ENCODE measurements around the gene U2AF2.
A peak's percentile ranks its signal among the peaks of the same experiment; 100 is the strongest.

The U2AF2 gene

GRCh38 chr19:55654868-55655647 lies at the start of gene U2AF2:
U2AF2 (plus strand) TSS chr19:55655035; CDS start chr19:55655105, 70 bp downstream.
- DNase-seq = peak; percentile 94 to 98

DNA sequence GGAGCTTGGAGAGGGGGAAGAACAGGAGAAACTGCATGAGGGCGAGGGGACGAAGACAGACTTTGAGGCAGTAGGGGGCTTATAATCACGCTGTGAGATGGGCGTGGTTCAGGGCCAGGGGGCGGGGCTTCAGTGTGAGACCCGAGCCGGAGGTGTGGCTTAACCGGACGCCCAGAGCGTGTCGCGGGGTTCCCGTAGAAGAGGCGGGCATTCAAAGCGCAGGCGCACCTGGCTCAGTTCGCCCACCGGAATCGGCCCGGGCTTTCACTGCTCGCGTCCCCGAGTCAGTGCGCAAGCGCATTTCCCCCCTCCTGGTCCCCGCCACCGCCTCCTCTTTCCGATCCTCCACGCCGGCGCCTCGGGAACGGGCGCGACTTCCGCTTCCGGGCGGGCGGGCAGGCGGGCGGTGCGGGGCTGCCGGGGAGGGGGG lies 49.6 kb upstream of the U2AF2 start:
- peak; percentile 99 for DNase-seq

GRCh38 chr19:55605637-55606470 lies 49.0 kb upstream of the U2AF2 start, which contains the start of gene ZNF865:
ZNF865 (plus strand) TSS chr19:55605647; CDS start chr19:55613619, 7,972 bp downstream.
- DNase-seq = peak; percentile 62 to 63

DNA sequence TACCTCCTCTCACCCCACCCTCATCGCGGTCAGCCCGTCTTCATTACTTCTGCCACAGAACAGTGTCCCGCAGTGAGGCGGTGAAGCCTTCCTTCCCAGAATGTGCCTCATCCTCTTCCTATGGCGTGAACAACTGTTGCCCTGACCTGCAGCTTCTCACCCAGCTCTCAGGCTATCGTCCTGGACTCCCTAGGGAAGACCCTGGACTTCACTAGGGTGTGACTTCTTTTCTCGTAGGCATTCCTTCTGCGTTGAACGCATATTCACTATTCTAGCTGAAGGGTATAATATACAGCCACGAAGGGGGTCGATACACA lies 48.4 kb upstream of the U2AF2 start:
- no peak for DNase-seq

- DNase-seq = no peak
These were observed 48.0 kb upstream of the U2AF2 start for GRCh38 chr19:55606817-55607216.

DNA sequence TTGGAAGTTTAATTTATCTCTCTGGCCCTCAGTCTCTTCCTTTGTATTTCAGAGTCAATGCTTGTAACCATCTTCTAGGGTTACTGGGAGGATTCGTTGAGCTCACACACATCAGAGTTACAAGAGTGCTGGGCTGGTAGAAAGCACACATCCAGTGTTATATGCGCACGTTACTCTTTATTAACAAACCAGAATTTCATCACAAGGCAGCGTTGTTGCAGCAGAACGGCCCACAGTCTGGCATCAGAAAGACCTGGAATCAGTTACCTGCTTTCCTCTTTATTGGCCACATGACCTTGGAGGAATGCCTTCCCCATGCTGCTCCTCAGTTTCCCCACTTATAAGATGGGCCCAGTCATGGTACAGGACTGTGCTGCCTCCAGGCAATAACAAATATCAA lies 45.5 kb upstream of the U2AF2 start:
- no peak for DNase-seq

DNA sequence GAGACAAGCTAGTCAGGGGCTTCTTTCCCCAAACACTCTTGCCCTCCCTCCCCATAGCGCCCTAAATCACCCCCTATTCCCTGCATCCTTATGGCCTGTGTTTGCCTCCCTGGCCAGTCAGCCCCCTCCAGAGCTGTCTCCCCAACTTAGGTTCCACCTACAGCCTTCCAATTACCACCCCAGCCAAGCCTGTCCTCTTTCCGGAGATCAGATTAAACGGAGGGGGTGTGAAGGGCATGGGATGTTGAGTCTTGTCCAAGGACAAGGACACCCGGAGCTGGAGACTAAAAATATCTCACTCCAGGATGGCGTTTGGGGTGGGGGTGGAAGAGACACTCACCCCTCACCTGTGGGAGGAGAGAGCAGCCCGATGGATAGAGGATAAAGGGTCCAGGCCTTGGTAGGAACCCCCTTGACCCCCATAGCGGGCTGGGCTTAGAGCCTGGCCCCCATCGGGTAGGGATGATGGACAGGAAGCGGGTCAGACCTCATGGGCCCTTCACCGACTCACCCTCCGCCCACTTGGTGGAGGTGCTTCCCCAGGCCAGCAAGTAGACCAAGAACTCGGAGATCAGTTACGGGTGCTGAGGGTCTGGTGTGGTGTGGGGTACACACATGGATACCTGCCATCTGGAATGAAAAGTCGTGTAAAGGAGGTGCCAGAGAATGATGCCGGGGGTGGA lies 43.4 kb upstream of the U2AF2 start:
- DNase-seq = no peak

DNA sequence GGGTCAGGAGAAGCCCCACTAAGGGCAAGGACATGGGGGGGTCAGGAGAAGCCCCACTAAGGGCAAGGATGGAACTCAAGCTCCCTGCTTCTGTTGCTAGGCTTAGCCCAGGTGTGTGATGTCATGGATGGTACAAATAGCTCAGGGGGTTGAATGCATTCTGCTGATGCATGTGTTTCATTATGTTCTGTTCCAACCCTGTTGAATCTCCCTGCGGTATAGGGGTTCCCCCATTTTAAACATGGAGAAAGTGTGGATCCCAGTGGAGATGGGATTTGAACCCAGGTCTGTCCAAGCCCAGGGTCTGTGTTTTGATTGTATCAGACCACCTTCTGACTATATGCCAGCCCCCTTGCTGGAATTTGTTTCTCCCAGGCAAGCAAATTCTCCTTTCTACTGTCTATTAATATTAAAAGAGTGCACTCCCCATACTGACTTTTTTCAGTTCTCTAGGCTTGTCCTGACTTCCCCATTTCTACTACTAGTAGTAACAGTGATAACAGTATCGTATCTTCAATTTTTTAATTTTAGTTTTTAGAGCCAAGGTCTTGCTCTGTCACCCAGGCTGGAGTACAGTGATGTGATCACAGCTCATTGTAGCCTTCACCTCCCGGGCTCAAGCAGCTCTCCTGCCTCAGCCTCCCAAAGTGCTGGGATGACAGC lies 42.7 kb upstream of the U2AF2 start:
- no peak for DNase-seq

DNA sequence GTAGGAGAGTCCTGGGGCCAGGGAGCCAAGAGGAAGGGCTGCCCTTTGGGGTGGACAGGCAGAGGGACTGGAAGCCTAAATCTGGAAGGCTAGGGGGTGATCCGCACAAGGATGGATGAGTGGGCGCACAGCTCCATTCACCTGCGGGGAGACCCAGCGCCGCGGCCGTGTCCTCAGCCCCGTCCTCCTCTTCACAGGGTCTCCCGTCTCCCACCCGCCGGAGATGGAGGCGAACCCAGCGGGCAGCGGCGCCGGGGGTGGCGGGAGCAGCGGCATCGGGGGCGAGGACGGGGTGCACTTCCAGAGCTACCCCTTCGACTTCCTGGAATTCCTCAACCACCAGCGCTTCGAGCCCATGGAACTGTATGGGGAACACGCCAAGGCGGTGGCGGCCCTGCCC lies 41.4 kb upstream of the U2AF2 start:
- DNase-seq = no peak

DNA sequence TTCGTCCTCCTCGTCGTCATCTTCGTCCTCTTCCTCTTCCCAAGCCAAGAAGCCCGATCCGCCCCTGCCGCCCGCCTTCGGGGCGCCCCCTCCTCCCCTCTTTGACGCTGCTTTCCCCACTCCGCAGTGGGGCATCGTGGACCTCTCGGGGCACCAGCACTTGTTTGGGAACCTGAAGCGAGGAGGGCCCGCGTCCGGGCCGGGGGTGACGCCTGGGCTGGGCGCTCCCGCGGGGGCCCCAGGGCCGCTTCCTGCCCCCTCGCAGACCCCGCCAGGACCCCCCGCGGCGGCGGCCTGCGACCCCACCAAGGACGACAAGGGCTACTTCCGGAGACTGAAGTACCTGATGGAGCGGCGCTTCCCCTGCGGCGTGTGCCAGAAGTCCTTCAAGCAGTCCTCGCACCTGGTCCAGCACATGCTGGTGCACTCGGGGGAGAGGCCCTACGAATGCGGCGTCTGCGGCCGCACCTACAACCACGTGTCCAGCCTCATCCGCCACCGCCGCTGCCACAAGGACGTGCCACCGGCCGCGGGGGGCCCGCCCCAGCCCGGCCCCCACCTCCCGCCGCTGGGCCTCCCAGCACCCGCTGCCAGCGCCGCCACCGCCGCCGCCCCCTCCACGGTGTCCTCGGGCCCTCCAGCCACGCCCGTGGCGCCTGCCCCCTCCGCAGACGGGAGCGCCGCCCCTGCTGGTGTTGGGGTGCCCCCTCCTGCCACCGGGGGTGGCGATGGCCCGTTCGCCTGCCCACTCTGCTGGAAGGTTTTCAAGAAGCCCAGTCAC lies 40.7 kb upstream of the U2AF2 start:
- no peak for DNase-seq

GRCh38 chr19:55614711-55615542 lies 39.9 kb upstream of the U2AF2 start:
- DNase-seq = no peak

DNA sequence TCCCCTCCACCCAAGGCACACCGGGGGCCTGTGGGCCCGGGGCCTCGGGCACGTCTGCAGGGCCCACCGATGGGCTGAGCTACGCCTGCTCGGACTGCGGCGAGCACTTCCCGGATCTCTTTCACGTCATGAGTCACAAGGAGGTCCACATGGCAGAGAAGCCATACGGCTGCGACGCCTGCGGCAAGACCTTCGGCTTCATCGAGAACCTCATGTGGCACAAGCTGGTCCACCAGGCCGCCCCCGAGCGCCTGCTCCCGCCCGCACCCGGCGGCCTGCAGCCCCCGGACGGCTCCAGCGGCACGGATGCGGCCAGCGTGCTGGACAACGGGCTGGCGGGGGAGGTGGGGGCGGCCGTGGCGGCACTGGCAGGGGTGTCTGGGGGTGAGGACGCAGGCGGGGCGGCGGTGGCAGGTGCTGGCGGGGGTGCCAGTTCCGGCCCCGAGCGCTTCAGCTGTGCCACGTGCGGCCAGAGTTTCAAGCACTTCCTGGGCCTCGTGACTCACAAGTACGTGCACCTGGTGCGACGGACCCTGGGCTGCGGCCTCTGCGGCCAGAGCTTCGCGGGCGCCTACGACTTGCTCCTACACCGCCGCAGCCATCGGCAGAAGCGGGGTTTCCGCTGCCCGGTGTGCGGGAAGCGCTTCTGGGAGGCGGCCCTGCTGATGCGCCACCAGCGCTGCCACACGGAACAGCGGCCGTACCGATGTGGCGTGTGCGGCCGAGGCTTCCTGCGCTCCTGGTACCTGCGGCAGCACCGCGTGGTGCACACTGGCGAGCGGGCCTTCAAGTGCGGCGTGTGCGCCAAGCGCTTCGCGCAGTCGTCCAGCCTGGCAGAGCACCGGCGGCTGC lies 39.1 kb upstream of the U2AF2 start:
- DNase-seq = no peak

DNA sequence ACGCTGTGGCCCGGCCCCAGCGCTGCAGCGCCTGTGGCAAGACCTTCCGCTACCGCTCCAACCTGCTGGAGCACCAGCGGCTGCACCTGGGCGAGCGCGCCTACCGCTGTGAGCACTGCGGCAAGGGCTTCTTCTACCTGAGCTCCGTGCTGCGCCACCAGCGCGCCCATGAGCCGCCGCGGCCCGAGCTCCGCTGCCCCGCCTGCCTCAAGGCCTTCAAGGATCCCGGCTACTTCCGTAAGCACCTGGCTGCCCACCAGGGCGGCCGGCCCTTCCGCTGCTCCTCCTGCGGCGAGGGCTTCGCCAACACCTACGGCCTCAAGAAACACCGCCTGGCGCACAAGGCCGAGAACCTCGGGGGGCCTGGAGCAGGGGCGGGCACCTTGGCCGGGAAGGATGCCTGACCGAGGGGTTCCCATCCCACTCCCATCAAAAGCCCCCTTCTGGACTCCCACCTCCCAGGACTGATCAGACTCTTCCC lies 38.4 kb upstream of the U2AF2 start:
- no peak for DNase-seq

- no peak for DNase-seq
These were observed 37.4 kb upstream of the U2AF2 start for GRCh38 chr19:55617426-55617825.

GRCh38 chr19:55618426-55618825 lies 36.4 kb upstream of the U2AF2 start:
- no peak for DNase-seq

DNA sequence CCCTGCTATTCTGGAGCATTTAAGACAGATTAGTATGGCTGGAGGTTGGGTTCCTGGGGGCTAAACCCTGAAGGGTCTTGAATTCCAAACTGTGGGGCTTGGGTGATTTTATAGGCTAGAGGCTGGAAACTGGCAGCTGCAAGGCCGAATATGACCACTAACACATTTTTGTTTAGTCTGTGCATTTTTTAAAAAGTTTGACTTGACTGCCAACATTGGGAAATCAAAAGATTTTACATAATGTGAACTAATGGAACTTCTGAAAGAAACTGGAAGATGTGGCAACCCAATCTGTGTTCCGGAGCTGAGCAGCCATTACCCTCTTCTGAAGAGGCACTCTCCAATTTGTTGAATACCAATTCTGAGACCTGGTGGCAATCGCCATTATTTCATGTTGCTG lies 35.5 kb upstream of the U2AF2 start:
- no peak for DNase-seq

DNA sequence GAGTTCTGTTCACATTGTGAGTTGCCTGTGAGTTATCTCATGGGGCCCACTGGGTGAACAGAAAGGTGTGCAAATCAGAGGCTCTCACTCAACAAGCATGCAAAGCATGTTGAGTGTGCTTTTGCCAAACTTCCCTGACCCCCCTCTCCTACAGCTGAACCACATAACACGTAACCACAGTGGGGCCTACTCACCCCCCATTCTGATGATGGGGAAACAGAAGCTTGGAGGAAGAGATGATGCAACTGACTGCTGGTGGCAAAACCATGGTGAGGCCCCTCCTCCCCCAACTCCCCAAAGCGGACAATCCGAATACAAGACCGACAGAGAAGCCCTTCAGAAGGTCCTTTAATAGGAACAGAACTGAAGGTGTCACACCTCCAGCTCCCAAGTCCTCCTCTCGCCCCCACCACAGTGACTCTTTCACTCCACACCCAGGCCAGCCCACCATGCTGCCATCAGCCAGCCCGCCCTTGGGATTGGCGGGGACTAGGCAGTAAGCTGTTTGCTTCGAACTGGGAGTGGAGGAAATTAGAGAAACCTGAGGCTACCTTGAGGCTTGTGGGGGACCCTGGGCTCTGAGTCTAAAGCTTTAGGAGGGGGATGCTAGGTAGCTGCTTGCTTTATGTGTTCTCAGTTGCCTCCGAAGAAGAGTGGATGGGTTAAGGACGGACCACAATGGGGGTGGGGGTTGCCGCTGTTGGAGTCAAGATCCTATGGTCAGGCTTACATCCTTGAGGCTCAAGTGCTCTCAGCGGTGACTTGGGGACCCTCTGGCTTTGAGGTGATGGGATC lies 34.2 kb upstream of the U2AF2 start:
- DNase-seq = peak in 1 of 2 experiments; percentile 36

- DNase-seq = no peak
These were observed 33.6 kb upstream of the U2AF2 start for GRCh38 chr19:55621205-55621672.

DNA sequence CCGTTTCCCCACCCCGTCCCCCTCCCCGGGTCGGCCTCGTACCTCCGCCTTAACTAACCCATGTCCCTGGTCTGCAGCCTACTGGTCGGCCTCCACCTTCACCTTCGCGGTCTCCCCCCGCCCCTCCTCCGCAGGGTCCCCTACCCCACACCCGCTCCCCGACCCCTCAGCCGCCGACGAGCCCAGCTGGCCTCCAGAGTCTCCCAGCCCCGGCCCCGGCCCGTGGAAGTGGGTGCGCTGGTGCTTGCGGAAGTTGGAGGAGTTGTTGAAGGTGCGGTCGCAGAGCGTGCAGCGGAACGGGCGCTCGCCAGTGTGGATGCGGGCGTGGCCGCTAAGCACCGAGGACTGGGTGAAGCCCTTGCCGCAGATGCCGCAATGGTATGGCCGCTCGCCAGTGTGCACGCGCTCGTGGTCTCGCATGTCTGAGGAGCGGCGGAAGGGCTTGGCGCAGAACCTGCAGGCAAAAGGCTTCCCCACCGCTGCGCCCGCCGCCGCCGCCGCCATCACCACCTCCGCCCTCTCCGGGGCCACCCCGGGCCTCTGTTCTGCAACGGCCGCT lies 33.1 kb upstream of the U2AF2 start:
- no peak for DNase-seq
